SK-N-SH (cell line): Measurements from ENCODE around the gene POLR3E.

Source experiments
- CTCF ChIP-seq: fragments of 200-600 bp; sonication (generic); IDR thresholded peaks from 2 replicates; pipeline ENCODE4 v1.6.1; 2017; ENCODE audit warnings: antibody characterized with exemption, mild to moderate bottlenecking, moderate library complexity
- SIN3A ChIP-seq: IDR thresholded peaks from 2 replicates; pipeline ENCODE4 v1.6.1; 2012; ENCODE audit warnings: low read depth, mild to moderate bottlenecking, low read length, moderate library complexity, borderline replicate concordance
- TEAD4 ChIP-seq: IDR thresholded peaks from 2 replicates; pipeline ENCODE4 v1.4.0; 2012; ENCODE audit warnings: mild to moderate bottlenecking, borderline replicate concordance; ENCODE audit not compliant: insufficient read depth

GRCh38 chr16:22374311-22375116, 77.3 kb downstream of the POLR3E start, which contains the start of gene CDR2:
- TF ChIP-seq TEAD4, result no peak
- no peak for TF ChIP-seq CTCF
- TF ChIP-seq SIN3A, result peak; percentile 68; the same call in 1 of the 2 replicates
